H1 (cell line): ENCODE results near the gene TUT4.

ENCODE experiments used
- EP300 ChIP-seq, 2 experiments: IDR thresholded peaks; 1 replicate in 1 of 2; 2 replicates in 1 of 2; pipeline ENCODE4 v1.6.1; 2011 to 2012; ENCODE audit warnings: low read depth in 2 of 2, low read length in 2 of 2, mild to moderate bottlenecking in 2 of 2, borderline replicate concordance in 1 of 2, inconsistent platforms in 1 of 2, moderate library complexity in 1 of 2
- RAD21 ChIP-seq, 2 experiments: IDR thresholded peaks in 1 of 2; conservative IDR thresholded peaks in 1 of 2; 2 replicates each; pipeline ENCODE4 v1.6.1; 2011; ENCODE audit warnings: low read depth in 2 of 2, low read length in 2 of 2, improper control_type of control experiment in 1 of 2, inconsistent platforms in 1 of 2, mild to moderate bottlenecking in 1 of 2, moderate library complexity in 1 of 2
- TF ChIP-seq, protein P1 (sequence below), 3 experiments: IDR thresholded peaks; 1 replicate in 2 of 3; 2 replicates in 1 of 3; pipeline versions ENCODE4 v1.5.1 to v1.6.1; 2011; ENCODE audit warnings: low read length in 3 of 3, mild to moderate bottlenecking in 3 of 3, inconsistent platforms in 2 of 3, low read depth in 1 of 3, moderate library complexity in 1 of 3; ENCODE audit not compliant: insufficient read depth in 1 of 3; ENCODE audit errors: control extremely low read depth in 1 of 3
- TF ChIP-seq, protein P2 (sequence below): IDR thresholded peaks from 2 replicates; pipeline ENCODE4 v1.6.1; 2011; ENCODE audit warnings: low read length, improper control_type of control experiment

DNA sequence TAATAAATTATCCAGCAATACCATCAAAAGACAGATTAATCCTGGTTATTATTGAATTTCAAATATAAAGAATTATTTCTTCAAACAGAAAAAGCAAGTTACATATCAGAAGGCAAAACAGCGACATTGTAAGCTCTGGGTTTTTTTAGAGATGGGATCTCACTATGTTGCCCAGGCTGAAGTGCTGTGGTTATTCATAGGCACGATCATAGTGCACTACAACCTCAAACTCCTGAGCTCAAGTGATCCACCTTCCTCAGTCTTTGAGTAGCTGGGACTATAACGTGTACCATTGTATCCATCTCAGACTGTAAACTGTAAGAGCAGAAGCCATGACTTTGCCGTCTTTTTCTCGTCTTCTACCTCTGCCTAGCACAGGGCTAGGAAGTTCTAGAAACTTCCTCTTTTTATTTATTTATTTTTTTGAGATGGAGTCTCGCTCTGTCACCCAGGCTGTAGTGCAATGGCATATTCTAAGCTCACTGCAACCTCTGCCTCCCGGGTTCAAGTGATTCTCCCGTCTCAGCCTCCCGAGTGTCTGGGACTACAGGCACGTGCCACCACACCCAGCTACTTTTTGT is 29.3 kb upstream of the TUT4 start:
- TF ChIP-seq, protein P1, sequence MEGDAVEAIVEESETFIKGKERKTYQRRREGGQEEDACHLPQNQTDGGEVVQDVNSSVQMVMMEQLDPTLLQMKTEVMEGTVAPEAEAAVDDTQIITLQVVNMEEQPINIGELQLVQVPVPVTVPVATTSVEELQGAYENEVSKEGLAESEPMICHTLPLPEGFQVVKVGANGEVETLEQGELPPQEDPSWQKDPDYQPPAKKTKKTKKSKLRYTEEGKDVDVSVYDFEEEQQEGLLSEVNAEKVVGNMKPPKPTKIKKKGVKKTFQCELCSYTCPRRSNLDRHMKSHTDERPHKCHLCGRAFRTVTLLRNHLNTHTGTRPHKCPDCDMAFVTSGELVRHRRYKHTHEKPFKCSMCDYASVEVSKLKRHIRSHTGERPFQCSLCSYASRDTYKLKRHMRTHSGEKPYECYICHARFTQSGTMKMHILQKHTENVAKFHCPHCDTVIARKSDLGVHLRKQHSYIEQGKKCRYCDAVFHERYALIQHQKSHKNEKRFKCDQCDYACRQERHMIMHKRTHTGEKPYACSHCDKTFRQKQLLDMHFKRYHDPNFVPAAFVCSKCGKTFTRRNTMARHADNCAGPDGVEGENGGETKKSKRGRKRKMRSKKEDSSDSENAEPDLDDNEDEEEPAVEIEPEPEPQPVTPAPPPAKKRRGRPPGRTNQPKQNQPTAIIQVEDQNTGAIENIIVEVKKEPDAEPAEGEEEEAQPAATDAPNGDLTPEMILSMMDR (IDR thresholded peaks at IDR 0.05; ENCODE audit: control extremely low read depth in 1 of 3, insufficient read depth in 1 of 3, low read depth in 1 of 3, low read length in 3 of 3), result no peak
- TF ChIP-seq EP300 (IDR thresholded peaks at IDR 0.05; ENCODE audit: borderline replicate concordance in 1 of 2, low read depth in 2 of 2, low read length in 2 of 2), result no peak
- TF ChIP-seq, protein P2, sequence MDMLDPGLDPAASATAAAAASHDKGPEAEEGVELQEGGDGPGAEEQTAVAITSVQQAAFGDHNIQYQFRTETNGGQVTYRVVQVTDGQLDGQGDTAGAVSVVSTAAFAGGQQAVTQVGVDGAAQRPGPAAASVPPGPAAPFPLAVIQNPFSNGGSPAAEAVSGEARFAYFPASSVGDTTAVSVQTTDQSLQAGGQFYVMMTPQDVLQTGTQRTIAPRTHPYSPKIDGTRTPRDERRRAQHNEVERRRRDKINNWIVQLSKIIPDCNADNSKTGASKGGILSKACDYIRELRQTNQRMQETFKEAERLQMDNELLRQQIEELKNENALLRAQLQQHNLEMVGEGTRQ, result no peak
- TF ChIP-seq RAD21 (IDR thresholded peaks at IDR 0.05 in 1 of 2, conservative IDR thresholded peaks at IDR 0.05 in 1 of 2; ENCODE audit: low read depth in 2 of 2, low read length in 2 of 2), result no peak
